Smooth muscle cell (in vitro differentiated cells): Measurements from ENCODE around the gene MXRA5. TPM values are rescaled to one million over a fixed set of nuclear protein-coding genes. Genes with fewer than 3 reads are reported as not detected.
"Not testable (repeated sequence)": the region's sequence is repeated elsewhere in the genome, so short reads cannot be mapped to it uniquely, and the experiment has no call there.

ENCODE experiments used
- DNase-seq: peaks from one replicate; lab custom pipeline; 2025; ENCODE audit not compliant: unreplicated experiment; lab: John Stamatoyannopoulos, UW
- H2AFZ ChIP-seq: fragments of 200-600 bp; sonication (generic); 2 replicates; pipeline ENCODE4 v1.6.0; 2016; ENCODE audit warnings: antibody characterized with exemption, low read depth, mild to moderate bottlenecking
- H3F3A ChIP-seq: fragments of 200-600 bp; sonication (generic); 2 replicates; pipeline ENCODE4 v1.6.0; 2017; ENCODE audit warnings: antibody characterized with exemption, low read depth
- H3K27ac ChIP-seq: fragments of 200-600 bp; sonication (generic); 2 replicates; pipeline ENCODE4 v1.5.1; 2016; ENCODE audit warnings: low read depth, mild to moderate bottlenecking
- H3K27me3 ChIP-seq: fragments of 200-600 bp; sonication (generic); 2 replicates; pipeline ENCODE4 v1.6.1; 2016; ENCODE audit warnings: low read depth, mild to moderate bottlenecking
- H3K36me3 ChIP-seq: fragments of 200-600 bp; sonication (generic); 2 replicates; pipeline ENCODE4 v1.5.1; 2016; ENCODE audit warnings: low read depth
- H3K4me1 ChIP-seq: fragments of 200-600 bp; sonication (generic); 2 replicates; pipeline ENCODE4 v1.5.1; 2016; ENCODE audit warnings: low read depth
- H3K4me2 ChIP-seq: fragments of 200-600 bp; sonication (generic); 2 replicates; pipeline ENCODE4 v1.6.0; 2016; ENCODE audit warnings: mild to moderate bottlenecking
- H3K4me3 ChIP-seq: fragments of 200-600 bp; sonication (generic); 2 replicates; pipeline ENCODE4 v1.5.1; 2016; ENCODE audit warnings: mild to moderate bottlenecking
- H3K79me2 ChIP-seq: fragments of 200-600 bp; sonication (generic); 2 replicates; pipeline ENCODE4 v1.6.0; 2016; ENCODE audit warnings: low read depth, mild to moderate bottlenecking
- H3K9ac ChIP-seq: fragments of 200-600 bp; sonication (generic); 2 replicates; pipeline ENCODE4 v1.6.0; 2016; ENCODE audit warnings: low read depth
- H3K9me3 ChIP-seq: fragments of 200-600 bp; sonication (generic); replicated peaks from 2 replicates; pipeline ENCODE4 v1.5.1; 2016; ENCODE audit warnings: low read depth
- H4K20me1 ChIP-seq: fragments of 200-600 bp; sonication (generic); 2 replicates; pipeline ENCODE4 v1.6.0; 2016; ENCODE audit warnings: low read depth
- WGBS: methylation state at CpG from one replicate; pipeline ENCODE4 v1.1.7; 2016; ENCODE audit warnings: low lambda C conversion rate; 5-methylcytosine and 5-hydroxymethylcytosine counted together
- polyA plus RNA-seq: library from polyadenylated mRNA; unstranded; fragments of >200 nt; fragmentation: Nextera tagmentation; extraction: Ambion mirVana; gene quantifications from 2 replicates; pipeline ENCODE4 v1.2.1, GENCODE V29; 2016
- total RNA-seq: library from RNA; depleted of rRNA; stranded (reverse); fragments of >200 nt; gene quantifications from 2 replicates; pipeline ENCODE4 v1.2.3, GENCODE V29; 2014
- TF ChIP-seq, protein P1 (sequence below): fragments of 200-600 bp; sonication (generic); IDR thresholded peaks from 2 replicates; pipeline ENCODE4 v1.5.1; 2017; ENCODE audit warnings: borderline replicate concordance, mild to moderate bottlenecking, antibody characterized with exemption; ENCODE audit not compliant: insufficient read depth, poor library complexity, severe bottlenecking

The MXRA5 gene
- total and polyA plus RNA-seq, 2 experiments from 2014 or later, result 167 to 431 TPM

GRCh38 chrX:3378156-3378555 lies 31.7 kb upstream of the MXRA5 start:
- H2AFZ ChIP-seq, result no peak overlapping the region
- H3K27ac ChIP-seq, result no peak overlapping the region
- no peaks in the 10 kb centered on the region for H3K27me3 ChIP-seq
- H3F3A ChIP-seq, result no peaks in the 10 kb centered on the region
- no peak for DNase-seq
- no peaks in the 10 kb centered on the region for H3K9me3 ChIP-seq
- no peak overlapping the region for H3K4me3 ChIP-seq
- H3K36me3 ChIP-seq, result no peaks in the 10 kb centered on the region
- H4K20me1 ChIP-seq, result no peaks in the 10 kb centered on the region
- H3K4me2 ChIP-seq, result no peak overlapping the region
- TF ChIP-seq, protein P1, sequence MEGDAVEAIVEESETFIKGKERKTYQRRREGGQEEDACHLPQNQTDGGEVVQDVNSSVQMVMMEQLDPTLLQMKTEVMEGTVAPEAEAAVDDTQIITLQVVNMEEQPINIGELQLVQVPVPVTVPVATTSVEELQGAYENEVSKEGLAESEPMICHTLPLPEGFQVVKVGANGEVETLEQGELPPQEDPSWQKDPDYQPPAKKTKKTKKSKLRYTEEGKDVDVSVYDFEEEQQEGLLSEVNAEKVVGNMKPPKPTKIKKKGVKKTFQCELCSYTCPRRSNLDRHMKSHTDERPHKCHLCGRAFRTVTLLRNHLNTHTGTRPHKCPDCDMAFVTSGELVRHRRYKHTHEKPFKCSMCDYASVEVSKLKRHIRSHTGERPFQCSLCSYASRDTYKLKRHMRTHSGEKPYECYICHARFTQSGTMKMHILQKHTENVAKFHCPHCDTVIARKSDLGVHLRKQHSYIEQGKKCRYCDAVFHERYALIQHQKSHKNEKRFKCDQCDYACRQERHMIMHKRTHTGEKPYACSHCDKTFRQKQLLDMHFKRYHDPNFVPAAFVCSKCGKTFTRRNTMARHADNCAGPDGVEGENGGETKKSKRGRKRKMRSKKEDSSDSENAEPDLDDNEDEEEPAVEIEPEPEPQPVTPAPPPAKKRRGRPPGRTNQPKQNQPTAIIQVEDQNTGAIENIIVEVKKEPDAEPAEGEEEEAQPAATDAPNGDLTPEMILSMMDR, result no peak
- H3K4me1 ChIP-seq, result no peaks in the 10 kb centered on the region
- no peak overlapping the region for H3K9ac ChIP-seq
- H3K79me2 ChIP-seq, result no peaks in the 10 kb centered on the region
- 68% methylated on average over 4 of the region's 4 CpGs for WGBS

- Histone ChIP-seq H3K4me2 (no peak overlapping the region), H3K36me3 (no peaks in the 10 kb centered on the region), H3K27ac (no peak overlapping the region), H3K9me3 (no peaks in the 10 kb centered on the region), H3K4me1 (no peaks in the 10 kb centered on the region), H3K79me2 (no peaks in the 10 kb centered on the region), H3K9ac (no peak overlapping the region), H3K27me3 (no peaks in the 10 kb centered on the region), H2AFZ (no peak overlapping the region), H3K4me3 (no peak overlapping the region), H3F3A (no peaks in the 10 kb centered on the region), H4K20me1 (no peaks in the 10 kb centered on the region)
- TF ChIP-seq, protein P1, result no peak
- DNase-seq, result no peak
- 80% methylated on average over 13 of the region's 13 CpGs for WGBS
These were observed 31.1 kb upstream of the MXRA5 start for GRCh38 chrX:3377560-3377959.

- H3K4me3 ChIP-seq, H4K20me1 ChIP-seq, H3K4me1 ChIP-seq, H3K9me3 ChIP-seq, H3K27me3 ChIP-seq, H3K4me2 ChIP-seq, H3K36me3 ChIP-seq, H3F3A ChIP-seq, H3K27ac ChIP-seq, DNase-seq, H3K9ac ChIP-seq, H3K79me2 ChIP-seq: not testable (repeated sequence)
- peak overlapping the region; percentile 30 for H2AFZ ChIP-seq
- 77% methylated on average over 2 of the region's 2 CpGs for WGBS
These were observed 29.5 kb upstream of the MXRA5 start for GRCh38 chrX:3375878-3376508.

DNA sequence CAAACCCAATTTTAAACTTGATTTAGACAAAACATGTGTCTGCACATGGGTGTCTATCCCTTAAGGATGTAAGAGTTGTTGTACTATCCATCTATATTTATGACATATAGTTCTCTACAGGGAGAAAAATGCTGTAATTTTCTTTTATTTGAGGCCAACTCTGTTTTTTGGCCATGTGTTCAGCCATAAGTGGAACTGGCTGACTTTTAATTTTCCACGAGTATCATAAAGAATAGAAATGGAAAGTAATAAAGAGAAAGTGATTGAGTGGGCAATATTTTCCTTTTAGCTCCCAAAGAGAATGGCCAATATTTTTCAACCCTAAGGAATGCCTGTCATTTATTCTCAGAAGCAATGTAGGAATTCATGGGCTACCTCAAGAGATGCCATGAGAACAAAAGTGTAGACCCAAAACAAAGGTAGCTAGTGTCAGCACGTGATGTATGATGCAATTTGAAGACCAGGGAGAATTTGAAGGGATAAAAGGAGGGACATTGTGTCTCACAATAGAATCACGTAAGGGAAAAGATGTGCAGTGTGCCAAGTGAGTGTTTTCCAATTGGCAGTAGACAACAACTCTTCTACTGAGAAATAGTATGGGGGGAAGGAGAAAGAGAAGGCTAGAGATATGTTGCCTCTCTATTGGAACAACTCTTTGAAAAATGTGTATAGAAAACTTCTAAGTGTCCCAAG lies 27.8 kb upstream of the MXRA5 start:
- TF ChIP-seq, protein P1, result no peak
- H3K79me2 ChIP-seq, result no peaks in the 10 kb centered on the region
- WGBS, result 80% methylated on average over 3 of the region's 3 CpGs
- H3K36me3 ChIP-seq, result no peaks in the 10 kb centered on the region
- no peak overlapping the region for H3K4me3 ChIP-seq
- no peak overlapping the region for H3K4me2 ChIP-seq
- H3K9me3 ChIP-seq, result no peaks in the 10 kb centered on the region
- H3K27me3 ChIP-seq, result no peaks in the 10 kb centered on the region
- no peaks in the 10 kb centered on the region for H3K4me1 ChIP-seq
- H3F3A ChIP-seq, result no peaks in the 10 kb centered on the region
- H3K9ac ChIP-seq, result no peak overlapping the region
- DNase-seq, result no peak
- H3K27ac ChIP-seq, result no peak overlapping the region
- no peaks in the 10 kb centered on the region for H4K20me1 ChIP-seq
- no peak overlapping the region for H2AFZ ChIP-seq
